HUES6 (cell line): ENCODE measurements around the gene GABRQ.
"Not testable (repeated sequence)": the region's sequence is repeated elsewhere in the genome, so short reads cannot be mapped to it uniquely, and the experiment has no call there.

ENCODE experiments used
- H3K27ac ChIP-seq: 2 replicates; pipeline ENCODE4 v1.7.0; 2013; ENCODE audit warnings: low read depth, mild to moderate bottlenecking, low read length, inconsistent platforms
- H3K27me3 ChIP-seq: 2 replicates; pipeline ENCODE4 v1.6.1; 2013; ENCODE audit warnings: low read length; ENCODE audit not compliant: control insufficient read depth, insufficient read depth
- H3K36me3 ChIP-seq: 2 replicates; pipeline ENCODE4 v1.6.1; 2013; ENCODE audit warnings: low read length; ENCODE audit not compliant: control insufficient read depth, insufficient read depth
- H3K4me1 ChIP-seq: 2 replicates; pipeline ENCODE4 v1.6.1; 2013; ENCODE audit warnings: low read length; ENCODE audit not compliant: control insufficient read depth, insufficient read depth
- H3K4me3 ChIP-seq: 2 replicates; pipeline ENCODE4 v1.5.1; 2013; ENCODE audit warnings: low read depth, low read length
- H3K9ac ChIP-seq: one replicate; pipeline ENCODE4 v1.6.1; 2013; ENCODE audit warnings: mild to moderate bottlenecking, low read length
- H3K9me3 ChIP-seq: 2 replicates; pipeline ENCODE4 v1.6.1; 2013; ENCODE audit warnings: low read depth, low read length; ENCODE audit not compliant: control insufficient read depth, insufficient read depth

The GABRQ gene

GRCh38 chrX:152658302-152658701 is 20.6 kb downstream of the GABRQ start:
- Histone ChIP-seq H3K27ac (no peak overlapping the region), H3K4me3 (no peak overlapping the region), H3K9ac (no peak overlapping the region), H3K36me3 (no peaks in the 10 kb centered on the region), H3K4me1 (no peaks in the 10 kb centered on the region), H3K27me3 (no peaks in the 10 kb centered on the region), H3K9me3 (peaks cover 3% of the 10 kb centered on the region; the same call in 1 of the 2 replicates)

GRCh38 chrX:152663086-152663485 is 25.4 kb downstream of the GABRQ start:
- peaks cover 2% of the 10 kb centered on the region; the same call in 1 of the 2 replicates for H3K27me3 ChIP-seq
- H3K4me3 ChIP-seq = no peak overlapping the region
- no peaks in the 10 kb centered on the region for H3K36me3 ChIP-seq
- no peak overlapping the region for H3K9ac ChIP-seq
- H3K27ac ChIP-seq = no peak overlapping the region
- no peaks in the 10 kb centered on the region for H3K4me1 ChIP-seq
- peaks cover 11% of the 10 kb centered on the region for H3K9me3 ChIP-seq

- H3K36me3 ChIP-seq = no peaks in the 10 kb centered on the region
- no peaks in the 10 kb centered on the region; the same call in 1 of the 2 replicates for H3K9me3 ChIP-seq
- H3K4me1 ChIP-seq = no peaks in the 10 kb centered on the region
- no peak overlapping the region for H3K4me3 ChIP-seq
- no peak overlapping the region for H3K9ac ChIP-seq
- no peak overlapping the region for H3K27ac ChIP-seq
- H3K27me3 ChIP-seq = peaks cover 3% of the 10 kb centered on the region; the same call in 1 of the 2 replicates
Observed at GRCh38 chrX:152674135-152674534, 36.4 kb downstream of the GABRQ start.

- not testable (repeated sequence) for H3K9me3 ChIP-seq, H3K36me3 ChIP-seq, H3K4me1 ChIP-seq, H3K27ac ChIP-seq, H3K27me3 ChIP-seq, H3K9ac ChIP-seq, H3K4me3 ChIP-seq
Observed at GRCh38 chrX:152674652-152675051, 37.0 kb downstream of the GABRQ start.

GRCh38 chrX:152681012-152681411 is 43.3 kb downstream of the GABRQ start:
- not testable (repeated sequence) for H3K36me3 ChIP-seq, H3K4me3 ChIP-seq, H3K27ac ChIP-seq, H3K27me3 ChIP-seq, H3K4me1 ChIP-seq, H3K9ac ChIP-seq, H3K9me3 ChIP-seq

- H3K9me3 ChIP-seq, H3K27ac ChIP-seq, H3K4me3 ChIP-seq, H3K27me3 ChIP-seq, H3K36me3 ChIP-seq, H3K4me1 ChIP-seq, H3K9ac ChIP-seq: not testable (repeated sequence)
Observed at GRCh38 chrX:152697952-152698931, 60.5 kb downstream of the GABRQ start, which contains the start of gene MAGEA3. MAGEA3 (plus strand) TSS chrX:152698794; CDS start chrX:152700833, 2,039 bp downstream.

DNA sequence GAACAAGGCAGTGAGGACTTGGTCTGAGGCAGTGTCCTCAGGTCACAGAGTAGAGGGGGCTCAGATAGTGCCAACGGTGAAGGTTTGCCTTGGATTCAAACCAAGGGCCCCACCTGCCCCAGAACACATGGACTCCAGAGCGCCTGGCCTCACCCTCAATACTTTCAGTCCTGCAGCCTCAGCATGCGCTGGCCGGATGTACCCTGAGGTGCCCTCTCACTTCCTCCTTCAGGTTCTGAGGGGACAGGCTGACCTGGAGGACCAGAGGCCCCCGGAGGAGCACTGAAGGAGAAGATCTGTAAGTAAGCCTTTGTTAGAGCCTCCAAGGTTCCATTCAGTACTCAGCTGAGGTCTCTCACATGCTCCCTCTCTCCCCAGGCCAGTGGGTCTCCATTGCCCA is 62.7 kb downstream of the GABRQ start:
- H3K27me3 ChIP-seq, H3K4me1 ChIP-seq, H3K36me3 ChIP-seq, H3K9ac ChIP-seq, H3K9me3 ChIP-seq, H3K27ac ChIP-seq, H3K4me3 ChIP-seq: not testable (repeated sequence)

GRCh38 chrX:152706500-152706899 is 68.8 kb downstream of the GABRQ start:
- H3K27ac ChIP-seq = not testable (repeated sequence)

More at GRCh38 chrX:152706500-152706899, 68.8 kb downstream of the GABRQ start:
- H3K27me3 ChIP-seq, H3K36me3 ChIP-seq, H3K4me1 ChIP-seq, H3K4me3 ChIP-seq, H3K9me3 ChIP-seq, H3K9ac ChIP-seq: not testable (repeated sequence)
